ENCODE measurements around the gene ATOSB.

DNA sequence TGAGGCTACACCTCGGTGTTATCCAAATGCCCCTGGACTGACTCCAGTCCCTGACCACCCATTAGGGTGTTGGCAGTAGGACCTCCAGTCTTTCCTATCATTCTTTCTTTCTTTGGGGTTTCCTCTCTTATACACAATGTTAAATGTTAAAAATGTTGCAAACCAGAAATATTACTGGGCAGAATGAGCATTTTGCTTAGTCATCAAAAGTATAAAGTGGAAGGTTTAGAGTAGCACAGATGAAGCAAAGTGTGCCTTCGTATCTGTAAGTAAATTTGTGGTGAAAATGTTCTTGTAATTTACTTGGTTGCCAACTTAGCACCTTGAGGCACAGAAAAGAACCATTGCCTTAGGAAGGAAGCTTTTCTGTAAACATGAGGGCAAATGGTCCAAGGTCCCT, 24.4 kb upstream of the ATOSB start:
- TF ChIP-seq, protein P1, sequence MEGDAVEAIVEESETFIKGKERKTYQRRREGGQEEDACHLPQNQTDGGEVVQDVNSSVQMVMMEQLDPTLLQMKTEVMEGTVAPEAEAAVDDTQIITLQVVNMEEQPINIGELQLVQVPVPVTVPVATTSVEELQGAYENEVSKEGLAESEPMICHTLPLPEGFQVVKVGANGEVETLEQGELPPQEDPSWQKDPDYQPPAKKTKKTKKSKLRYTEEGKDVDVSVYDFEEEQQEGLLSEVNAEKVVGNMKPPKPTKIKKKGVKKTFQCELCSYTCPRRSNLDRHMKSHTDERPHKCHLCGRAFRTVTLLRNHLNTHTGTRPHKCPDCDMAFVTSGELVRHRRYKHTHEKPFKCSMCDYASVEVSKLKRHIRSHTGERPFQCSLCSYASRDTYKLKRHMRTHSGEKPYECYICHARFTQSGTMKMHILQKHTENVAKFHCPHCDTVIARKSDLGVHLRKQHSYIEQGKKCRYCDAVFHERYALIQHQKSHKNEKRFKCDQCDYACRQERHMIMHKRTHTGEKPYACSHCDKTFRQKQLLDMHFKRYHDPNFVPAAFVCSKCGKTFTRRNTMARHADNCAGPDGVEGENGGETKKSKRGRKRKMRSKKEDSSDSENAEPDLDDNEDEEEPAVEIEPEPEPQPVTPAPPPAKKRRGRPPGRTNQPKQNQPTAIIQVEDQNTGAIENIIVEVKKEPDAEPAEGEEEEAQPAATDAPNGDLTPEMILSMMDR (IDR thresholded peaks at IDR 0.05; ENCODE audit: low read depth, low read length, missing input control) = no peak
- TF ChIP-seq JUND (IDR thresholded peaks at IDR 0.05) = no peak
- TF ChIP-seq TAF1 (conservative IDR thresholded peaks at IDR 0.05) = no peak
- no peak for TF ChIP-seq GABPA (IDR thresholded peaks at IDR 0.05 in 1 of 2, conservative IDR thresholded peaks at IDR 0.05 in 1 of 2)
- TF ChIP-seq HNF4A (conservative IDR thresholded peaks at IDR 0.05) = no peak
- TF ChIP-seq SP1 (IDR thresholded peaks at IDR 0.05) = no peak
- TF ChIP-seq, protein P2, sequence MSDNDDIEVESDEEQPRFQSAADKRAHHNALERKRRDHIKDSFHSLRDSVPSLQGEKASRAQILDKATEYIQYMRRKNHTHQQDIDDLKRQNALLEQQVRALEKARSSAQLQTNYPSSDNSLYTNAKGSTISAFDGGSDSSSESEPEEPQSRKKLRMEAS (IDR thresholded peaks at IDR 0.05) = no peak
- TF ChIP-seq RAD21 (IDR thresholded peaks at IDR 0.05) = no peak
- TF ChIP-seq, protein P3, sequence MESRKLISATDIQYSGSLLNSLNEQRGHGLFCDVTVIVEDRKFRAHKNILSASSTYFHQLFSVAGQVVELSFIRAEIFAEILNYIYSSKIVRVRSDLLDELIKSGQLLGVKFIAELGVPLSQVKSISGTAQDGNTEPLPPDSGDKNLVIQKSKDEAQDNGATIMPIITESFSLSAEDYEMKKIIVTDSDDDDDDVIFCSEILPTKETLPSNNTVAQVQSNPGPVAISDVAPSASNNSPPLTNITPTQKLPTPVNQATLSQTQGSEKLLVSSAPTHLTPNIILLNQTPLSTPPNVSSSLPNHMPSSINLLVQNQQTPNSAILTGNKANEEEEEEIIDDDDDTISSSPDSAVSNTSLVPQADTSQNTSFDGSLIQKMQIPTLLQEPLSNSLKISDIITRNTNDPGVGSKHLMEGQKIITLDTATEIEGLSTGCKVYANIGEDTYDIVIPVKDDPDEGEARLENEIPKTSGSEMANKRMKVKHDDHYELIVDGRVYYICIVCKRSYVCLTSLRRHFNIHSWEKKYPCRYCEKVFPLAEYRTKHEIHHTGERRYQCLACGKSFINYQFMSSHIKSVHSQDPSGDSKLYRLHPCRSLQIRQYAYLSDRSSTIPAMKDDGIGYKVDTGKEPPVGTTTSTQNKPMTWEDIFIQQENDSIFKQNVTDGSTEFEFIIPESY (IDR thresholded peaks at IDR 0.05) = no peak
- no peak for TF ChIP-seq YY1 (IDR thresholded peaks at IDR 0.05)

Data from liver (tissue), 3 donors.